Stomach smooth muscle (tissue), 2 donors: ENCODE measurements around the gene PRG2.

ENCODE experiments used
- H3K27ac ChIP-seq: one replicate; pipeline ENCODE4 v1.7.0; 2013; ENCODE audit warnings: mild to moderate bottlenecking, low read length, inconsistent platforms
- H3K27me3 ChIP-seq, 2 donors: one replicate each; pipeline ENCODE4 v1.7.0; 2013; ENCODE audit warnings: low read length in 2 of 2; ENCODE audit not compliant: insufficient read depth in 2 of 2, control insufficient read depth in 1 of 2
- H3K36me3 ChIP-seq, 2 donors: one replicate each; pipeline ENCODE4 v1.7.0; 2013; ENCODE audit warnings: low read length in 2 of 2; ENCODE audit not compliant: control insufficient read depth in 2 of 2, insufficient read depth in 2 of 2
- H3K4me1 ChIP-seq: one replicate; pipeline ENCODE4 v1.7.0; 2013; ENCODE audit warnings: low read length; ENCODE audit not compliant: control insufficient read depth, insufficient read depth
- H3K4me3 ChIP-seq, 2 donors: one replicate each; pipeline ENCODE4 v1.7.0; 2013; ENCODE audit warnings: low read length in 2 of 2
- H3K9ac ChIP-seq, 2 donors: one replicate each; pipeline ENCODE4 v1.7.0; 2013; ENCODE audit warnings: low read length in 2 of 2, mild to moderate bottlenecking in 1 of 2
- H3K9me3 ChIP-seq, 2 donors: one replicate each; pipeline ENCODE4 v1.7.0; 2013; ENCODE audit warnings: low read length in 2 of 2; ENCODE audit not compliant: control insufficient read depth in 2 of 2
- donor health status: healthy.
- donor health status: Pancreatic carcinoma.

Gene PRG2

DNA sequence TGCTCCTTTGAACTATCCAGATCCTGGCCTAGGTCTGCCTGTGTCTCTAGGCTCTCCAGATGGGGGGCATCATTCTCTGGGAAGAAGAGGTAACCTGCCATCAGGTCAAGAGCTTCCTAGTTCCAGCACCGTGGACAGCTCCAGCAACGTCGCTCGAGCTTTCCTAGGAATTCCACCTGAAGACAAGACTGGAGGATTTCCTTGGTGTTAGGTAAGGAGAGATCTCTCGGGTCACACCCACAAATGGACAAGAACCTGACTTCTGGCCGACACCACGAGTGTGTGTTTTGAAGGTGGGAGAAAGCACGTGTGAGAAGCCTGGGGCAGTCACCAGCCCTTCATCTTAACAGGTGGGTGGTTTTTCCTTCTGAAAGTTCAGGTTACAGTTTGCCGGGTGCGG is 10.7 kb downstream of the PRG2 start:
- Histone ChIP-seq H3K9me3 (no peaks in the 10 kb centered on the region), H3K9ac (no peak overlapping the region), H3K4me1 (no peaks in the 10 kb centered on the region), H3K4me3 (no peak overlapping the region), H3K36me3 (no peaks in the 10 kb centered on the region), H3K27ac (no peak overlapping the region), H3K27me3 (peaks cover 3 to 5% of the 10 kb centered on the region in 2 donors)

DNA sequence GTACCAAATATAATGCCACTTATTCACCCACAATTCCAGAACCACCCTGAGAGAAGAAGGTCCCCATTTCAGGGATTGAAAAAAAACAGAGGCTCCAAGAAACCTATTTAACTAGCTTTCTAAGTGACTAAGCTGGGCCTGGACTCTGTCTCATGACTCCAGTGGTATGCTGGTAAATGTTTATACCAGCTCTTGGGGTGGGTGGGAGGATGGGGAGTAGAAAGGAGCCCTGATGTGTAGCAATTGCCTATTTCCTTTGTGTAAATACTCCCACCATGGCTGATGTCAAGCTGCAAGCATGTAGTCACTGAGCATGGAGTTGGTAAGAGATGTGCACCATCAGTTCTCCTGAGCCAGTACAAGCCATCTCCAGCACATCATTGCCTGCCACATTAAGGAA is 12.3 kb downstream of the PRG2 start:
- Histone ChIP-seq H3K27ac (no peak overlapping the region), H3K4me3 (no peak overlapping the region), H3K4me1 (no peaks in the 10 kb centered on the region), H3K36me3 (no peaks in the 10 kb centered on the region), H3K27me3 (peaks cover 3 to 5% of the 10 kb centered on the region in 2 donors), H3K9me3 (no peaks in the 10 kb centered on the region), H3K9ac (no peak overlapping the region)

DNA sequence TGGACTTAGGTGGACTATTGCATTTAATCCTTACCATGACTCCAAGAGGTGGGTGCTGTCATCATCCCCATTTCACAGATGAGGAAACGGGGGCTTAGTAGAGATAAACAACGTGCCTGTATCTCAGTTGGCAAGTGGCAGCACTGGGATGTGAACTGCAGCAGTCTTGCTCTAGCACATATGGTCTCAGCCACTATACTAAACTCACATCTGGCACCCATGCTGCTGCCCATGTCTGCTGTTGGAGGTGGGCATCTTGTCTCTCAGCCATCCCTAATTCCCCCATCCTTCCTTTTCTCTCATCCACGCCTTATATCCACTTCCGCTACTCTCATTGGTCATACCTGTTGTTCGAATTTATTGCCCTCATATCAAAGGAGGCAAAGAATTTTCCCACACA is 13.3 kb downstream of the PRG2 start:
- H3K36me3 ChIP-seq = no peaks in the 10 kb centered on the region
- H3K4me1 ChIP-seq = no peaks in the 10 kb centered on the region
- H3K4me3 ChIP-seq = no peak overlapping the region

DNA sequence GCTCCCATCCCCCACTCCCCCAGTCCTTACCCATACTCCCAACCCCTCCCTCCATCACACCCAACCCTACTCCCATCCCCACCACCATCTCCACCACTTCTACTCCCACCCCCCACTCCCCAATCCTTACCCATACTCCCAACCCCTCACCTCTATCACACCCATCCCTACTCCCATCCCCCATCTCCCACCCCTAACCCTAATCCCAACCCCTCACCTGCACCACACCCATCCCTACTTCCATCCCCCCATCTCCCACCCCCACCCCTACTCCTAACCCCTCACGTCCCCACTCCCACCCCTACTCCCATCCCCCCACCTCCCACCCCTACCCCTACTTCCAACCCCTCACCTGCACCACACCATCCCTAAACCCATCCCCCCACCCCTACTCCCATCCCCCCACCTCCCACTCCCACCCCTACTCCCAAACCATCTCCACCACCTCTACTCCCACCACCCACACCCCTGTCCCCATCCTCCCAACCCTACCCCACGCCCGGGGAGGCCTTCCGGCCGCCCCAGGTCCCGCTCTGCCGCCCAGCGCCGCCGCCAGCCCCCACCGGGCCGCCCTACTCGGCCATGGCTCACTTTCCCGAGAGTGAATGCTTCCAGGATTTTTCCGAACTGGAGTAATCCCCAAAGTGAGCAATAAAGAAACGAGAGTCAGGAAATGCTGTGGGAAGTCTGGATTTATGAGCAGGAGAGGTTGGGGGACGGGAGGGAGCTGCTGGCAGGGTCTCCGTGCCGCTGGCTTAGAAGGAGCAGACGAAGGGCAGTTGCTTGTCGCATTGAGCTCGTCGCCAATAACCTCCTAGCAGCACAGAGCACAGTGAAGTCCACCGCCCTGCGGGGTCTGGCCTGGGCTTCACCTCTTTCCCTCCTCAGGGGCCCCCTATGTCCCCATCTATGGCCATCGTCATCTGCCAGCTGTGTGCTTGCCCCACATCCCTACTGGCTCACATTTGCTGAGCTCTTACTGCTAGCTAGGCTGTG is 14.1 kb downstream of the PRG2 start:
- no peak overlapping the region for H3K4me3 ChIP-seq
- H3K36me3 ChIP-seq = no peaks in the 10 kb centered on the region
- H3K9me3 ChIP-seq = no peaks in the 10 kb centered on the region

More for the DNA sequence above, 13.3 kb downstream of the PRG2 start:
- Histone ChIP-seq H3K27me3 (peaks cover 3 to 5% of the 10 kb centered on the region in 2 donors), H3K9ac (no peak overlapping the region), H3K27ac (no peak overlapping the region), H3K9me3 (no peaks in the 10 kb centered on the region)

DNA sequence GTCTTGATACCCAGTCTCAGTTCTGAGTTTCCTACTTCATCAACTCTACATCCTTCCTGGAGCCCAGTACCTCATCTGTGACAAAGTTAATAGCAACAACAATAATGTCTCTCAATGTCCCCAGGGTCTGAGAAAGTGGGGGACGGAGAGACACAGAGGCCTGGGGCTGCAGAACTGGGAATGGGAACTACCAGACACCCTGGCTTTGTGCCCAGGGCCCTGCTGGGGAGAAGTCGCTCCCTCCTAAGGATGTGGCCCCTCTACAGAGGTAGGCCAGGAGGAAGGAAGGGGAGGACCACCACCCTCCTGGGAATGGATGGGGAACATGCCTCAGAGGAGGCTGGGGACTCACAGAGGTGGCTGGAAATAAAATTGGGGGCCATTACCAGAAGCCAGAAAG is 15.0 kb downstream of the PRG2 start:
- H3K27ac ChIP-seq = no peak overlapping the region
- H3K27me3 ChIP-seq = peaks cover under 1 to 5% of the 10 kb centered on the region in 2 donors
- no peaks in the 10 kb centered on the region for H3K4me1 ChIP-seq
- no peaks in the 10 kb centered on the region for H3K9me3 ChIP-seq
- H3K9ac ChIP-seq = no peak overlapping the region
- H3K4me3 ChIP-seq = no peak overlapping the region
- no peaks in the 10 kb centered on the region for H3K36me3 ChIP-seq

More for the DNA sequence above, 14.1 kb downstream of the PRG2 start:
- Histone ChIP-seq H3K27ac (no peak overlapping the region), H3K27me3 (peaks cover 3 to 5% of the 10 kb centered on the region in 2 donors), H3K4me1 (no peaks in the 10 kb centered on the region), H3K9ac (no peak overlapping the region)

DNA sequence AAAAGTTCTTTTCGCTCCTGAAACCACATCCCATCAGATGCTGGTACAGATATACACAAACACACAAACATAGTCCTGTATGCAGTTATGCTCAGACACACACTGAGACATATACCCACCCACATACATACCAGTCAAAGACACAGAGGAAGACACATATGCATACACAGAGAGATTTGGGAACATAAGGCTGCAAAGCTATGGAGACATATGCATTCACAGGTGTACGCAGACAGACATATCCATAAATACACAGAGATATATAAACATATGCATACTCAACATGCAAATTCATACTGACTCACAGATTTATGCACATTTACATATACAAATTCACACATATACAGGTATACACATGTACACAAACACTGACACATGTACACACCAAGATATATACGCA is 15.5 kb downstream of the PRG2 start:
- Histone ChIP-seq H3K9ac (no peak overlapping the region), H3K9me3 (no peaks in the 10 kb centered on the region), H3K4me1 (no peaks in the 10 kb centered on the region), H3K4me3 (no peak overlapping the region), H3K27ac (no peak overlapping the region), H3K27me3 (peaks cover 0 to 5% of the 10 kb centered on the region in 2 donors), H3K36me3 (no peaks in the 10 kb centered on the region)

DNA sequence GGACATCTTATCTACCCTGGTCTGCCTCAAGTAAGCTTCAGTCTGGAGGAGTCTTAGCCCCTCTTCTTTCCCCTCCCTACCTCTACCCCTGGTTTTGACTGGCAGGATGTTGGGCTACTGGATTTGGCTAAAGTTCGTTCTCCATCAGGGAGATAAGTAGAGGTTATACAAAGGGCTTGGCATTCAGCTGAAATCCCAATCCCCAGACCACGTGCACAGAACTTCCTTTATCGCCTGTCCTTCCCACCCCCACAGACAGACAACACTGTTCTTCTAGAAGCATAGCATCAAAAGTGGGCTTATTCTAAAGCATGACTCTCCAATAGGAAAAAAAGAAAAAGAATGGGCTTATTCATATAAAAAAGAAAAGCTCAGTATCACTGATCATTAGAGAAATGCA is 17.3 kb downstream of the PRG2 start:
- H3K4me1 ChIP-seq = no peaks in the 10 kb centered on the region
- no peaks in the 10 kb centered on the region for H3K36me3 ChIP-seq
- H3K27ac ChIP-seq = no peak overlapping the region
- no peak overlapping the region for H3K9ac ChIP-seq
- peaks cover 0 to 2% of the 10 kb centered on the region in 2 donors for H3K27me3 ChIP-seq
- no peaks in the 10 kb centered on the region for H3K9me3 ChIP-seq
- no peak overlapping the region for H3K4me3 ChIP-seq

DNA sequence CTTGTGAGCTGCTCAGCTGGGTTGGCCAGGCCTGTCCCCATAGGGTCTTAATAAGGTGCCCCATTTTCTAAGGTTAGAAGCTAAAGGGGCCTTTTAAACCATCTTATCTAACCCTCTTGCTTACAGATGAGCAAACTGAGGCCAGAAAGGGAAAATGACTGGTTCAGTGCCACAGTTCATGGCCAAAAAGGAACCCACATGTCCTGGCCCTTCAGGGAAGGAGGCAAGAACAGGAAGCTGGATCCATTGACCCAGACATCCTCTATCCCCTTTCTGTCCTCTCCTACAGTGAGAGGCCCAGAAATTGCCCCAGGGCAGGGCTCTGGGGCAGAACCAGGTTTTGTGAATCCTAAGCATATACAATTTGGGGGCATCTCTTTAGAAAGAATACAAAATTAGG is 19.5 kb downstream of the PRG2 start:
- no peaks in the 10 kb centered on the region for H3K4me1 ChIP-seq

DNA sequence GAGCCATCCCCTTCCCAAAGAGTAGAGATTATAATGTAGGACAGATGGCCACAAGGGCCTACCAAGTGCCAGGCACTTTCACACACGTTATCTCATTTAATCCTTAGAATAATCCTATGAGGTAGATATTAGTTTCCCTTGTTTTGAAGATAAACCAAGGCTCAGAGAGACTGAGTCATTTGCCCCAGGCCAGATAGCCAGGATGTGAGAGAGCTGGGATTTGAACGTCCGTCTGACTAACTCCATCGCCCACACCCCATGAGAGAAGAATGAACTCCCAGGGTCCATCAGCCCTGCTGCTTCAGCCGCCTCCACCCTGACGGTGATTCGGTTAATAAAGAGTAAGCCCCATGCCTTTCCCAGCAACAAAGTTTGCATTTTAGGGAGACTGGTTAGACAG is 20.2 kb downstream of the PRG2 start:
- Histone ChIP-seq H3K9ac (no peak overlapping the region), H3K27me3 (peaks cover 0 to 2% of the 10 kb centered on the region in 2 donors), H3K4me3 (no peak overlapping the region), H3K36me3 (no peaks in the 10 kb centered on the region), H3K27ac (no peak overlapping the region), H3K4me1 (no peaks in the 10 kb centered on the region), H3K9me3 (no peaks in the 10 kb centered on the region)

More for the DNA sequence above, 19.5 kb downstream of the PRG2 start:
- Histone ChIP-seq H3K4me3 (no peak overlapping the region), H3K27ac (no peak overlapping the region), H3K27me3 (peaks cover 0 to 2% of the 10 kb centered on the region in 2 donors), H3K36me3 (no peaks in the 10 kb centered on the region), H3K9me3 (no peaks in the 10 kb centered on the region), H3K9ac (no peak overlapping the region)

DNA sequence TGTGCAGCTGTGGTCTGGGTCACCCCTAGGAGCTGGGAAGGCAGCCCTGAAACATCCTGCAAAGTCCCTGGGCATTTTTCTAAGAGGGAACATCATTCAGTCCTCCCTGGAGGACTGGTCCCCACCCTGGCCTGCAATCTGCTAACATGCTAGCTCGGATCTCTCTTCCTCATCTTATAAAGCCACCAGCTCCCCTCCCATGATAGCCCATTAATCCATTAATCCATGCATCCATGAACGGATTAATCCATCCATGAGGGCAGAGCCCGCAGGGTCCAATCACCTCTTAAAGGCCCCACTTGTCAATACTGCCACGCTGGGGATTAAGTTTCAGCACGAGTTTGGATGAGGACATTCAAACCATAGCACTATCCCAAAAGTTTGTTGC is 21.6 kb downstream of the PRG2 start:
- Histone ChIP-seq H3K4me3 (no peak overlapping the region), H3K27ac (no peak overlapping the region), H3K36me3 (no peaks in the 10 kb centered on the region), H3K9me3 (no peaks in the 10 kb centered on the region), H3K9ac (no peak overlapping the region), H3K4me1 (no peaks in the 10 kb centered on the region), H3K27me3 (peaks cover 0 to 4% of the 10 kb centered on the region in 2 donors)
